Measurements from ENCODE around the gene SEMA4G. TPM values are rescaled to one million over a fixed set of nuclear protein-coding genes. Genes with fewer than 3 reads are reported as not detected.

SEMA4G gene
- total RNA-seq, 1 experiment from 2014 or later: not detected

- no peak overlapping the region for H3K4me3 ChIP-seq (ENCODE audit: low read length)
These were observed 2.4 kb upstream of the SEMA4G start for GRCh38 chr10:100966887-100967286.

GRCh38 chr10:100967332-100967731 is 2.0 kb upstream of the SEMA4G start:
- Histone ChIP-seq H3K4me2 (ENCODE audit: low read depth, low read length, poor library complexity, severe bottlenecking) (no peak overlapping the region), H3K9ac (ENCODE audit: low read length) (no peak overlapping the region), H3K9me3 (ENCODE audit: low read length) (no peaks in the 10 kb centered on the region), H3K4me1 (ENCODE audit: low read length) (peaks cover 11% of the 10 kb centered on the region), H3K36me3 (ENCODE audit: insufficient read depth, low read length) (peaks cover 8% of the 10 kb centered on the region; the same call in 1 of the 2 replicates), H3K27me3 (ENCODE audit: low read length) (no peaks in the 10 kb centered on the region), H3K4me3 (ENCODE audit: low read length) (no peak overlapping the region), H4K20me1 (ENCODE audit: insufficient read depth, low read depth, low read length) (no peaks in the 10 kb centered on the region), H3K9me2 (replicated peaks; ENCODE audit: insufficient read depth, low read length) (no peaks in the 10 kb centered on the region), H3K27ac (ENCODE audit: low read length) (no peak overlapping the region), H2AFZ (ENCODE audit: low read length) (no peak overlapping the region), H3K79me2 (ENCODE audit: low read length) (no peaks in the 10 kb centered on the region)
- DNase-seq: no peak

More at GRCh38 chr10:100966887-100967286, 2.4 kb upstream of the SEMA4G start:
- H4K20me1 ChIP-seq (ENCODE audit: insufficient read depth, low read depth, low read length): no peaks in the 10 kb centered on the region
- H3K79me2 ChIP-seq (ENCODE audit: low read length): no peaks in the 10 kb centered on the region
- no peak overlapping the region for H2AFZ ChIP-seq (ENCODE audit: low read length)
- no peak overlapping the region for H3K4me2 ChIP-seq (ENCODE audit: low read depth, low read length, poor library complexity, severe bottlenecking)
- H3K27ac ChIP-seq (ENCODE audit: low read length): no peak overlapping the region
- peaks cover 11% of the 10 kb centered on the region for H3K4me1 ChIP-seq (ENCODE audit: low read length)
- no peak for DNase-seq
- no peaks in the 10 kb centered on the region for H3K9me2 ChIP-seq (replicated peaks; ENCODE audit: insufficient read depth, low read length)
- H3K9me3 ChIP-seq (ENCODE audit: low read length): no peaks in the 10 kb centered on the region
- no peaks in the 10 kb centered on the region for H3K27me3 ChIP-seq (ENCODE audit: low read length)
- H3K9ac ChIP-seq (ENCODE audit: low read length): no peak overlapping the region
- H3K36me3 ChIP-seq (ENCODE audit: insufficient read depth, low read length): peaks cover 13% of the 10 kb centered on the region; the same call in 1 of the 2 replicates

GRCh38 chr10:100968062-100968736 is 1.1 kb upstream of the SEMA4G start:
- H3K27ac ChIP-seq (ENCODE audit: low read length): no peak overlapping the region
- no peak overlapping the region for H3K4me2 ChIP-seq (ENCODE audit: low read depth, low read length, poor library complexity, severe bottlenecking)
- H3K36me3 ChIP-seq (ENCODE audit: insufficient read depth, low read length): no peaks in the 10 kb centered on the region; the same call in 1 of the 2 replicates
- no peaks in the 10 kb centered on the region for H3K27me3 ChIP-seq (ENCODE audit: low read length)
- H4K20me1 ChIP-seq (ENCODE audit: insufficient read depth, low read depth, low read length): no peaks in the 10 kb centered on the region
- no peak overlapping the region for H2AFZ ChIP-seq (ENCODE audit: low read length)
- no peak overlapping the region for H3K9ac ChIP-seq (ENCODE audit: low read length)
- no peak overlapping the region for H3K4me3 ChIP-seq (ENCODE audit: low read length)
- peaks cover 11% of the 10 kb centered on the region for H3K4me1 ChIP-seq (ENCODE audit: low read length)
- DNase-seq: no peak
- H3K9me3 ChIP-seq (ENCODE audit: low read length): no peaks in the 10 kb centered on the region
- H3K9me2 ChIP-seq (replicated peaks; ENCODE audit: insufficient read depth, low read length): no peaks in the 10 kb centered on the region
- no peaks in the 10 kb centered on the region for H3K79me2 ChIP-seq (ENCODE audit: low read length)

GRCh38 chr10:100968863-100969186 is 479 bp upstream of the SEMA4G start:
- H3K27me3 ChIP-seq (ENCODE audit: low read length): no peaks in the 10 kb centered on the region
- H2AFZ ChIP-seq (ENCODE audit: low read length): peak overlapping the region; percentile 69; the same call in 1 of the 2 replicates
- no peaks in the 10 kb centered on the region; the same call in 1 of the 2 replicates for H3K36me3 ChIP-seq (ENCODE audit: insufficient read depth, low read length)
- H3K4me3 ChIP-seq (ENCODE audit: low read length): peak overlapping the region; percentile 61; the same call in 1 of the 2 replicates
- no peaks in the 10 kb centered on the region for H3K9me3 ChIP-seq (ENCODE audit: low read length)
- H3K4me2 ChIP-seq (ENCODE audit: low read depth, low read length, poor library complexity, severe bottlenecking): peak overlapping the region; percentile 84
- H3K4me1 ChIP-seq (ENCODE audit: low read length): peaks cover 11% of the 10 kb centered on the region
- no peaks in the 10 kb centered on the region for H4K20me1 ChIP-seq (ENCODE audit: insufficient read depth, low read depth, low read length)
- no peak for DNase-seq
- peak overlapping the region; percentile 61 for H3K9ac ChIP-seq (ENCODE audit: low read length)
- no peaks in the 10 kb centered on the region for H3K9me2 ChIP-seq (replicated peaks; ENCODE audit: insufficient read depth, low read length)
- H3K27ac ChIP-seq (ENCODE audit: low read length): no peak overlapping the region
- no peaks in the 10 kb centered on the region for H3K79me2 ChIP-seq (ENCODE audit: low read length)

GRCh38 chr10:100970076-100970913 is 991 bp downstream of the SEMA4G start:
- Histone ChIP-seq H3K9me2 (replicated peaks; ENCODE audit: insufficient read depth, low read length) (no peaks in the 10 kb centered on the region), H3K4me3 (ENCODE audit: low read length) (no peak overlapping the region), H3K4me1 (ENCODE audit: low read length) (peaks cover 11% of the 10 kb centered on the region), H3K9me3 (ENCODE audit: low read length) (no peaks in the 10 kb centered on the region), H3K27ac (ENCODE audit: low read length) (no peak overlapping the region), H3K79me2 (ENCODE audit: low read length) (no peaks in the 10 kb centered on the region), H3K36me3 (ENCODE audit: insufficient read depth, low read length) (no peaks in the 10 kb centered on the region), H4K20me1 (ENCODE audit: insufficient read depth, low read depth, low read length) (no peaks in the 10 kb centered on the region), H3K9ac (ENCODE audit: low read length) (no peak overlapping the region), H3K27me3 (ENCODE audit: low read length) (no peaks in the 10 kb centered on the region), H3K4me2 (ENCODE audit: low read depth, low read length, poor library complexity, severe bottlenecking) (peak overlapping the region; percentile 27), H2AFZ (ENCODE audit: low read length) (no peak overlapping the region)
- DNase-seq: peak; percentile 53

- Histone ChIP-seq H3K4me3 (ENCODE audit: low read length) (no peak overlapping the region), H2AFZ (ENCODE audit: low read length) (no peak overlapping the region), H3K27me3 (ENCODE audit: low read length) (no peaks in the 10 kb centered on the region), H3K4me2 (ENCODE audit: low read depth, low read length, poor library complexity, severe bottlenecking) (no peak overlapping the region), H3K9ac (ENCODE audit: low read length) (no peak overlapping the region), H3K79me2 (ENCODE audit: low read length) (no peaks in the 10 kb centered on the region), H3K27ac (ENCODE audit: low read length) (no peak overlapping the region), H4K20me1 (ENCODE audit: insufficient read depth, low read depth, low read length) (no peaks in the 10 kb centered on the region), H3K9me3 (ENCODE audit: low read length) (no peaks in the 10 kb centered on the region), H3K4me1 (ENCODE audit: low read length) (peaks cover 11% of the 10 kb centered on the region), H3K9me2 (replicated peaks; ENCODE audit: insufficient read depth, low read length) (no peaks in the 10 kb centered on the region), H3K36me3 (ENCODE audit: insufficient read depth, low read length) (no peaks in the 10 kb centered on the region)
- DNase-seq: no peak
These were observed 1.9 kb downstream of the SEMA4G start for GRCh38 chr10:100970914-100971811.

- no peak for DNase-seq
- Histone ChIP-seq H3K9me3 (ENCODE audit: low read length) (no peaks in the 10 kb centered on the region), H3K27me3 (ENCODE audit: low read length) (no peaks in the 10 kb centered on the region), H3K27ac (ENCODE audit: low read length) (no peak overlapping the region), H3K9me2 (replicated peaks; ENCODE audit: insufficient read depth, low read length) (no peaks in the 10 kb centered on the region), H3K4me3 (ENCODE audit: low read length) (no peak overlapping the region), H3K79me2 (ENCODE audit: low read length) (no peaks in the 10 kb centered on the region), H3K36me3 (ENCODE audit: insufficient read depth, low read length) (no peaks in the 10 kb centered on the region), H4K20me1 (ENCODE audit: insufficient read depth, low read depth, low read length) (no peaks in the 10 kb centered on the region), H3K4me2 (ENCODE audit: low read depth, low read length, poor library complexity, severe bottlenecking) (no peak overlapping the region), H3K4me1 (ENCODE audit: low read length) (peaks cover 11% of the 10 kb centered on the region), H3K9ac (ENCODE audit: low read length) (no peak overlapping the region), H2AFZ (ENCODE audit: low read length) (no peak overlapping the region)
These were observed 3.0 kb downstream of the SEMA4G start for GRCh38 chr10:100972115-100972903.
